ENCODE measurements around the gene COL28A1.

COL28A1 gene

DNA sequence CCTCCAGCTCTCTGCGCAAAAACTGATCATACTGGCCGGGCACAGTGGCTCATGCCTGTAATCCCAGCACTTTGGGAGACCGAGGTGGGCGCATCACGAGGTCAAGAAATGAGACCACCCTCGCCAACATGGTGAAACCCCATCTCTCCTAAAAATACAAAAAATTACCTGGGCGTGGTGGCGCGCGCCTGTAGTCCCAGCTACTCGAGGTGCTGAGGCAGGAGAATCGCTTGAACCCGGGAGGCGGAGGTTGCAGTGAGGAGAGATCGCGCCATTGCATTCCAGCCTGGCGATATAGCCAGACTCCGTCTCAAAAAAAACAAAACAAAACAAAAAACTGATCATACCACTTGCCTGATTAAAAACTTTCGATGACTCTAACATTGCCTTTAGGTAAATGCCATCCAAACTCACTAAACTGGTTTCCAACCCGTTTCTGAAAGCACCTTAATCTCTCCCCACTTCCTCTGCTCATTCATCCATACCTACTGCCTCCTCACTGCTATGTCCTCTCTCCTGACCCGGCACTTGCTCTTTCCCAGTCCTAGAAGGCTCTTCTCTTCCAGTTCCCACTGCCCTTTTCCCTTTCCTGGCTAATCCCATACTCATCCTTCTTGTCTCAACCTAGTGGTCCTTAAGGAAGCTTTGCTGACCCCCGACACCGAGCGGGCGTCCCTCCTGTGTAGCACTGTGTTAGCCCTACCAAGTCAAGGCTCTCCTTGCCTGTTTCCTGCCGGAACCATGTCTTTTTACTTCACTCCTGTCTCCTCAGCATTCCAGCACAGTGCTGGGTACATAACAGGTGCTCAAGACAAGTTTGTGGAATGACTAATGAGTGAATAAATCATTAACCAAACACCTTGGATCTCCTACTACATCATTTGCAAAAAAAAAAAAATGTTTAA, 30.3 kb upstream of the COL28A1 start:
- Histone ChIP-seq H4K20me1 (ENCODE audit: insufficient read depth, low read length) (peaks cover 7% of the 10 kb centered on the region; the same call in 1 of the 2 replicates), H3K9ac (ENCODE audit: low read length) (peak overlapping the region; percentile 99), H2AFZ (ENCODE audit: low read depth, low read length) (peak overlapping the region; percentile 88), H3K9me3 (ENCODE audit: insufficient read depth, low read length) (no peaks in the 10 kb centered on the region), H3K4me3 (ENCODE audit: low read length) (peak overlapping the region; percentile 99), H3K36me3 (replicated peaks; ENCODE audit: low read depth, low read length) (peaks cover 23% of the 10 kb centered on the region), H3K79me2 (ENCODE audit: low read length) (peaks cover 42% of the 10 kb centered on the region), H3K4me2 (ENCODE audit: low read length) (peak overlapping the region; percentile 82), H3K4me1 (ENCODE audit: low read length) (peaks cover 29% of the 10 kb centered on the region), H3K27me3 (ENCODE audit: low read depth, low read length) (no peaks in the 10 kb centered on the region), H3K27ac (ENCODE audit: low read length) (peak overlapping the region; percentile 92)
- TF ChIP-seq, protein P1, sequence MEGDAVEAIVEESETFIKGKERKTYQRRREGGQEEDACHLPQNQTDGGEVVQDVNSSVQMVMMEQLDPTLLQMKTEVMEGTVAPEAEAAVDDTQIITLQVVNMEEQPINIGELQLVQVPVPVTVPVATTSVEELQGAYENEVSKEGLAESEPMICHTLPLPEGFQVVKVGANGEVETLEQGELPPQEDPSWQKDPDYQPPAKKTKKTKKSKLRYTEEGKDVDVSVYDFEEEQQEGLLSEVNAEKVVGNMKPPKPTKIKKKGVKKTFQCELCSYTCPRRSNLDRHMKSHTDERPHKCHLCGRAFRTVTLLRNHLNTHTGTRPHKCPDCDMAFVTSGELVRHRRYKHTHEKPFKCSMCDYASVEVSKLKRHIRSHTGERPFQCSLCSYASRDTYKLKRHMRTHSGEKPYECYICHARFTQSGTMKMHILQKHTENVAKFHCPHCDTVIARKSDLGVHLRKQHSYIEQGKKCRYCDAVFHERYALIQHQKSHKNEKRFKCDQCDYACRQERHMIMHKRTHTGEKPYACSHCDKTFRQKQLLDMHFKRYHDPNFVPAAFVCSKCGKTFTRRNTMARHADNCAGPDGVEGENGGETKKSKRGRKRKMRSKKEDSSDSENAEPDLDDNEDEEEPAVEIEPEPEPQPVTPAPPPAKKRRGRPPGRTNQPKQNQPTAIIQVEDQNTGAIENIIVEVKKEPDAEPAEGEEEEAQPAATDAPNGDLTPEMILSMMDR (IDR thresholded peaks at IDR 0.05; ENCODE audit: low read depth, low read length), result no peak
- no peak for TF ChIP-seq EZH2phosphoT487 (IDR thresholded peaks at IDR 0.05; ENCODE audit: low read depth)

DNA sequence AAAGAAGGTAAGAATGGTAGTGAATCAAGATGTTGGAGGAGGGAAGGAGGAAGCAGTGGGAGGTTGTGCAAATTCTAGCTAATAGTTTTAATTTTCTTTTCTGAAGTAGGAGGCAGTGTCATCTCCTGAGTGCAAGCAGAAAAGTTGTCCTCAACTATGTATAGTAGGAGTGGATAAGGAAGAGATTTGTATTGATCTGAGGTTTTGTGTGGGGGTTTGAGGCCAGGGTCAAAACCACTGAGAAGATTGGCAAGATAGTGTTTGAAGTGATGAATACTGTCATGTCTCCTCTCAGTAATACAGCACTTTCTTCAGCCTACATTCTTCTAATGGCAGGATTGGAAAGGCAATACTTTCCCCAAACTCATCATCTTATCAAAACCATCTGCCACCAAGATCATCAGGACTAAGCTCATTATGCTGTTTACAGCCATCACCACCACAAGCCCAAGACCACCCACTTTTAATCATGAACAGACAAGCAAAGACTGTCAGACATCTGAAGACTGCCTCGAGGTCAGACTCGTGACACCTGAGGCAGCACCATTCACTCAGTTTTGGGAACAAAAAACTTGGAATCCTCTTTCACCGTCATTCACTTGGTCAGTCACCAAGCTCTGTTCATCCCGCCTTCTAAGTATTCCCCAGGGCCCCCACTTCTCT, 29.5 kb upstream of the COL28A1 start:
- Histone ChIP-seq H3K4me3 (ENCODE audit: low read length) (no peak overlapping the region), H3K4me2 (ENCODE audit: low read length) (no peak overlapping the region), H3K79me2 (ENCODE audit: low read length) (peaks cover 33% of the 10 kb centered on the region), H3K27ac (ENCODE audit: low read length) (no peak overlapping the region), H3K4me1 (ENCODE audit: low read length) (peaks cover 22% of the 10 kb centered on the region), H3K36me3 (replicated peaks; ENCODE audit: low read depth, low read length) (peaks cover 17% of the 10 kb centered on the region), H4K20me1 (ENCODE audit: insufficient read depth, low read length) (no peaks in the 10 kb centered on the region), H3K27me3 (ENCODE audit: low read depth, low read length) (no peaks in the 10 kb centered on the region), H2AFZ (ENCODE audit: low read depth, low read length) (no peak overlapping the region), H3K9ac (ENCODE audit: low read length) (no peak overlapping the region), H3K9me3 (ENCODE audit: insufficient read depth, low read length) (no peaks in the 10 kb centered on the region)
- TF ChIP-seq, protein P1 (IDR thresholded peaks at IDR 0.05; ENCODE audit: low read depth, low read length), result no peak
- TF ChIP-seq EZH2phosphoT487 (IDR thresholded peaks at IDR 0.05; ENCODE audit: low read depth), result no peak

DNA sequence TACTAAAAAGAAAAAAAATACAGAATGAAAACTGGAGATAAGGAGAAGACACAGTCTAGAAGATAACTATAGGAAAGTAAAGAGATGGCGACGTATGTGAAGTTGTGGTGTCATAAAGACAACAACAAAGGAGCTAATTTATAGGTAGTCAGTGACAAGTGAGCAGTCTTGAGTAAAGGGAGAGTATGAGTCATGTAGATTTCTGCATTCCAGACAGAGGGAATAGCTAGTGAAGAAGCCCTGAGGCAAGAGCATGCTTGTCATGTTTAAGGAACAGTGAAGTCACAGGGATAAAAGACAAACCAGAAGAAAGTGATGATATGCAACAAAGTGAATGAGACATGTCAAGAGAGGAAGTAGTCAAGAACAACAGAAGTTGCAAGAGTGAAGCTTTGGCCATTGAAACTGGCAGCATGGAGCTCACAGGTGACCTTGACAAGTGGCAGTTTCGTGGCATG, 28.7 kb upstream of the COL28A1 start:
- no peak overlapping the region for H3K4me2 ChIP-seq (ENCODE audit: low read length)
- H3K9ac ChIP-seq (ENCODE audit: low read length), result no peak overlapping the region
- no peak overlapping the region for H3K4me3 ChIP-seq (ENCODE audit: low read length)
- H3K27ac ChIP-seq (ENCODE audit: low read length), result no peak overlapping the region
- H3K9me3 ChIP-seq (ENCODE audit: insufficient read depth, low read length), result no peaks in the 10 kb centered on the region
- TF ChIP-seq, protein P1 (IDR thresholded peaks at IDR 0.05; ENCODE audit: low read depth, low read length), result no peak
- no peak for TF ChIP-seq EZH2phosphoT487 (IDR thresholded peaks at IDR 0.05; ENCODE audit: low read depth)
- peaks cover 25% of the 10 kb centered on the region for H3K79me2 ChIP-seq (ENCODE audit: low read length)
- H3K27me3 ChIP-seq (ENCODE audit: low read depth, low read length), result no peaks in the 10 kb centered on the region
- peaks cover 15% of the 10 kb centered on the region for H3K4me1 ChIP-seq (ENCODE audit: low read length)
- peaks cover 9% of the 10 kb centered on the region for H3K36me3 ChIP-seq (replicated peaks; ENCODE audit: low read depth, low read length)
- no peaks in the 10 kb centered on the region for H4K20me1 ChIP-seq (ENCODE audit: insufficient read depth, low read length)
- no peak overlapping the region for H2AFZ ChIP-seq (ENCODE audit: low read depth, low read length)

DNA sequence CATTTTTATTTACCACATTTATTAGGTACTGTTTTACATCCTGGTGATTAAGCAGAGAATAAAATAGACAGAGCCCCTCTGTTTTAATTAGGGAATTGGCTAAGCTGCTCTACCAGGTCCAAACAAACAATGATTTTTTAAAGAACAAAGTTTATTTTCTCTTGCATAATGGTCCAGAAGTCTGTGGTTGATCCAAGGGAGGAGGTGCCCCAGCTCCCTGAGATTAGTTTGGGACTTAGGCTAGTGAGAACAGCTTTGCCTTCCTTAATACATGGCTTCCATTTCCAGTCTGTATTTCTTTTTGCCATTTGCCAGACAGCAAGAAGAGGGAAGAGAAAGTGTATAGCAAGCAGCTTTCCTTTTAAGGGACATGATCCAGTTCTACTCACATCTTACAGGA, 28.1 kb upstream of the COL28A1 start:
- H3K36me3 ChIP-seq (replicated peaks; ENCODE audit: low read depth, low read length), result peaks cover 6% of the 10 kb centered on the region
- TF ChIP-seq, protein P1 (IDR thresholded peaks at IDR 0.05; ENCODE audit: low read depth, low read length), result no peak
- no peak for TF ChIP-seq EZH2phosphoT487 (IDR thresholded peaks at IDR 0.05; ENCODE audit: low read depth)
- H2AFZ ChIP-seq (ENCODE audit: low read depth, low read length), result no peak overlapping the region

More for the DNA sequence above, 28.1 kb upstream of the COL28A1 start:
- no peaks in the 10 kb centered on the region for H3K9me3 ChIP-seq (ENCODE audit: insufficient read depth, low read length)
- H3K4me1 ChIP-seq (ENCODE audit: low read length), result peaks cover 12% of the 10 kb centered on the region
- H3K4me2 ChIP-seq (ENCODE audit: low read length), result no peak overlapping the region
- no peak overlapping the region for H3K9ac ChIP-seq (ENCODE audit: low read length)
- H3K27ac ChIP-seq (ENCODE audit: low read length), result no peak overlapping the region
- peaks cover 20% of the 10 kb centered on the region for H3K79me2 ChIP-seq (ENCODE audit: low read length)
- H3K27me3 ChIP-seq (ENCODE audit: low read depth, low read length), result no peaks in the 10 kb centered on the region
- H3K4me3 ChIP-seq (ENCODE audit: low read length), result no peak overlapping the region
- H4K20me1 ChIP-seq (ENCODE audit: insufficient read depth, low read length), result no peaks in the 10 kb centered on the region
